ENCODE data around the gene TARP.
"Not testable (repeated sequence)": the region's sequence is repeated elsewhere in the genome, so short reads cannot be mapped to it uniquely, and the experiment has no call there.

DNA sequence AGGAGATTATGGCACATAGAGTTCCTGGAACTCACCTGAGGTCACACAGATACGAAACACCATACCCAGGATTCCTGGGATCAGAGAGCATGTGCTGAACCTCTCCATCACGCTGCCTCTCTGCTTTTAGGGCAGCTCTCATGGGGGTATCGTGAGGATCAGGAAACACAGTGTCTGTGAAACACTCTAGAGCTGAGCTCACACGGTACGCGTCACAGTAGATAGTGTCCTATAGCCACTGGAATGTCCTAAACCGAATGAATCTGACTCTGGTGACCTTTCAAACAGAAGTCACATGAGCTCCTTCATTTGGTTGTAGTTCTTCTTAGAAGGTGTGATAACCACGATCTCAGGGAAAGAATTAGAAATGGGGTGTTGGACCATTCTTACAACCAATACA is 14.3 kb downstream of the TARP start:
- TF ChIP-seq EZH2 (IDR thresholded peaks at IDR 0.05) = not testable (repeated sequence)
- TF ChIP-seq, protein P1, sequence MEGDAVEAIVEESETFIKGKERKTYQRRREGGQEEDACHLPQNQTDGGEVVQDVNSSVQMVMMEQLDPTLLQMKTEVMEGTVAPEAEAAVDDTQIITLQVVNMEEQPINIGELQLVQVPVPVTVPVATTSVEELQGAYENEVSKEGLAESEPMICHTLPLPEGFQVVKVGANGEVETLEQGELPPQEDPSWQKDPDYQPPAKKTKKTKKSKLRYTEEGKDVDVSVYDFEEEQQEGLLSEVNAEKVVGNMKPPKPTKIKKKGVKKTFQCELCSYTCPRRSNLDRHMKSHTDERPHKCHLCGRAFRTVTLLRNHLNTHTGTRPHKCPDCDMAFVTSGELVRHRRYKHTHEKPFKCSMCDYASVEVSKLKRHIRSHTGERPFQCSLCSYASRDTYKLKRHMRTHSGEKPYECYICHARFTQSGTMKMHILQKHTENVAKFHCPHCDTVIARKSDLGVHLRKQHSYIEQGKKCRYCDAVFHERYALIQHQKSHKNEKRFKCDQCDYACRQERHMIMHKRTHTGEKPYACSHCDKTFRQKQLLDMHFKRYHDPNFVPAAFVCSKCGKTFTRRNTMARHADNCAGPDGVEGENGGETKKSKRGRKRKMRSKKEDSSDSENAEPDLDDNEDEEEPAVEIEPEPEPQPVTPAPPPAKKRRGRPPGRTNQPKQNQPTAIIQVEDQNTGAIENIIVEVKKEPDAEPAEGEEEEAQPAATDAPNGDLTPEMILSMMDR (IDR thresholded peaks at IDR 0.05) = not testable (repeated sequence)
